HepG2 (cell line): Measurements from ENCODE around the gene MED25. TPM values are rescaled to one million over a fixed set of nuclear protein-coding genes. Genes with fewer than 3 reads are reported as not detected.

Experiments
- AGO2 ChIP-seq: fragments of 200-400 bp; formaldehyde crosslinking; optimal IDR thresholded peaks from 2 replicates; pipeline ENCODE3; 2017; ENCODE audit warnings: mild to moderate bottlenecking, low read depth, low read length, moderate library complexity
- AHR ChIP-seq: IDR thresholded peaks from 2 replicates; pipeline ENCODE4 v1.6.1; 2018; ENCODE audit warnings: missing genetic modification reagents, missing compliant biosample characterization
- EZH2 ChIP-seq: conservative IDR thresholded peaks from 2 replicates; pipeline ENCODE4 v1.6.1; 2012; ENCODE audit warnings: mild to moderate bottlenecking, low read depth, low read length, moderate library complexity
- FIP1L1 ChIP-seq: fragments of 200-400 bp; formaldehyde crosslinking; IDR thresholded peaks from 2 replicates; pipeline ENCODE4 v1.6.1; 2018; ENCODE audit warnings: low read depth, mild to moderate bottlenecking, low read length, moderate library complexity, borderline replicate concordance; ENCODE audit not compliant: insufficient read depth
- FOXP1 ChIP-seq, 2 experiments: fragments of 450-650 bp in 1 of 2; IDR thresholded peaks; 2 replicates each; pipeline ENCODE4 v1.6.1; 2017 to 2018; ENCODE audit warnings: antibody characterized with exemption in 1 of 2
- GATA4 ChIP-seq: sonication (generic); IDR thresholded peaks from 2 replicates; pipeline ENCODE4 v1.6.1; 2016; ENCODE audit warnings: antibody characterized with exemption, low read depth, borderline replicate concordance
- HNF4G ChIP-seq, 2 experiments: sonication (generic) in 1 of 2; formaldehyde crosslinking in 1 of 2; IDR thresholded peaks; 2 replicates each; pipeline versions ENCODE4 v1.4.0 to v1.6.1; 2011 to 2020; ENCODE audit warnings: borderline replicate concordance in 2 of 2, low read depth in 2 of 2, mild to moderate bottlenecking in 2 of 2, low read length in 1 of 2, missing genetic modification reagents in 1 of 2, moderate library complexity in 1 of 2
- KDM5A ChIP-seq: fragments of 200-600 bp; sonication (generic); IDR thresholded peaks from 2 replicates; pipeline ENCODE4 v1.7.0; 2018; ENCODE audit warnings: antibody characterized with exemption, mild to moderate bottlenecking, low read length, borderline replicate concordance
- KLF6 ChIP-seq: IDR thresholded peaks from 2 replicates; pipeline ENCODE4 v1.8.0; 2016; ENCODE audit warnings: missing biosample characterization, missing genetic modification reagents
- SAFB2 ChIP-seq: sonication (generic); formaldehyde crosslinking; IDR thresholded peaks from 2 replicates; pipeline ENCODE4 v1.5.1; 2020; ENCODE audit warnings: missing genetic modification reagents, low read depth, mild to moderate bottlenecking, borderline replicate concordance
- ZBTB21 ChIP-seq: sonication (generic); formaldehyde crosslinking; IDR thresholded peaks from 2 replicates; pipeline ENCODE4 v1.4.0; 2020; ENCODE audit warnings: missing genetic modification reagents
- ZNF12 ChIP-seq: sonication (generic); formaldehyde crosslinking; IDR thresholded peaks from 2 replicates; pipeline ENCODE4 v1.5.0; 2020; ENCODE audit warnings: missing genetic modification reagents
- ZNF251 ChIP-seq: sonication (generic); formaldehyde crosslinking; IDR thresholded peaks from 2 replicates; pipeline ENCODE4 v1.9.0; 2021; ENCODE audit warnings: mild to moderate bottlenecking, missing genetic modification reagents
- ZNF33A ChIP-seq: sonication (generic); formaldehyde crosslinking; IDR thresholded peaks from 2 replicates; pipeline ENCODE4 v1.5.1; 2020; ENCODE audit warnings: missing genetic modification reagents, mild to moderate bottlenecking, moderate library complexity, borderline replicate concordance
- ZNF589 ChIP-seq: sonication (generic); formaldehyde crosslinking; conservative IDR thresholded peaks from 2 replicates; pipeline ENCODE4 v1.8.0; 2022; ENCODE audit warnings: mild to moderate bottlenecking, moderate library complexity, missing genetic modification reagents
- ZNF644 ChIP-seq: IDR thresholded peaks from 2 replicates; pipeline ENCODE4 v1.6.1; 2016; ENCODE audit warnings: low read depth
- ZNF75D ChIP-seq: sonication (generic); formaldehyde crosslinking; IDR thresholded peaks from 2 replicates; pipeline ENCODE4 v1.8.1; 2023; ENCODE audit warnings: missing genetic modification reagents, mild to moderate bottlenecking, borderline replicate concordance
- ZNF781 ChIP-seq: sonication (generic); formaldehyde crosslinking; IDR thresholded peaks from 2 replicates; pipeline ENCODE4 v1.5.1; 2020; ENCODE audit warnings: borderline replicate concordance, mild to moderate bottlenecking, missing genetic modification reagents; ENCODE audit errors: not compliant biosample characterization
- polyA plus RNA-seq, 8 experiments: library from polyadenylated mRNA; depleted of rRNA in 3 of 8; stranded (reverse) in 7 of 8; unstranded in 1 of 8; fragments of >200 nt; fragmentation: Illumina TruSeq in 4 of 8; extraction: Trizol in 4 of 8; gene quantifications; 2 replicates each; pipeline versions ENCODE4 v1.2.1 to v1.2.3, GENCODE V29; 2011 to 2016; ENCODE audit warnings: low read depth in 4 of 8, missing spikeins in 1 of 8, mixed read lengths in 1 of 8; ENCODE audit not compliant: insufficient read depth in 1 of 8
- total RNA-seq, 5 experiments: library from RNA; depleted of rRNA; stranded (reverse); fragments of >200 nt; fragmentation: Illumina TruSeq; extraction: Trizol; gene quantifications; 2 replicates each; pipeline ENCODE4 v1.2.3, GENCODE V29; 2016; ENCODE audit warnings: low read depth in 1 of 5
- TF ChIP-seq, protein P1 (sequence below): sonication (generic); formaldehyde crosslinking; IDR thresholded peaks from 2 replicates; pipeline ENCODE4 v1.4.0; 2020; ENCODE audit warnings: mild to moderate bottlenecking, missing genetic modification reagents, borderline replicate concordance
- TF ChIP-seq, protein P2 (sequence below): sonication (generic); formaldehyde crosslinking; IDR thresholded peaks from 2 replicates; pipeline ENCODE4 v1.8.1; 2023; ENCODE audit warnings: mild to moderate bottlenecking, missing genetic modification reagents
- TF ChIP-seq, protein P3 (sequence below): sonication (generic); formaldehyde crosslinking; IDR thresholded peaks from 2 replicates; pipeline ENCODE4 v1.8.0; 2022; ENCODE audit warnings: low read depth, missing genetic modification reagents

Gene MED25
- total and polyA plus RNA-seq, 2 of the 13 experiments (the other 11 are each of a cell fraction or from before 2014, with no cell fraction given), result 11.1 to 15.1 TPM

DNA sequence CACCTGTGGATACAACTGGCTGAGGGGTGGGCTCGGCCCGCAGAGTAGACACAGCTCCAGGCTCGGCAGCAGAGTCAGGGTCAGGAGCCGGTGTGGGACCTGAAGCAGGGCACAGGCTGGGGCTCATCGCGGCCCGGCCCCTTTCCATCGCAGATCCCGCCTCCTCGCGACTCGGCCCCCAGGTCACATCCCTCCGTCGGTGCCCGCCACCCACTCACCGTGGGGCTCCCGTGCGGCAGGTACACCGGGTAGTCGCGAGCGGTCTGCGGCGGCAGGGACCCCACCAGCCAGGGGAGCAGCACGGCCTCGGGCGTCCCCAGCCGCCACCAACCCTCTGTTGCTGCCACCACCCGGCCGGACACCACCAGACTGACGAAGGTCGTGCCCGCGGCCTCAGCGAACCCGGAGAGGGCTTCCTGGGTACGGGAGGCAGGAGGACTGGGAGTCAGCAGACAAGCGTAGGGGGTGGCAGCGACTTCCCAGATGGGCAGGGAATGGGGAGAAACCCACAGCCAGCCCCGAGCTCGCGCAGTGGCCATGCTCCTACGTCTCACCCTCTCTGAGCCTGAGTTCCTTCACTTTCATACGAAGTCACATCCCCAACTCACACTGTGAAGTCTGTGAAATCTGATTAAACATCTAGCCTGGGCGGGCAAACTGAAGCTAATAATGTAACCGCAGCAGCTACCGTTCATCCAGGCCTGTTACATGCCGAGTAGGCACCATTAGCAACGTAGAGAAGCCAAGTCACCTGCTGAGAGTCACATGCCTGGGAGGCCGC lies 8.7 kb upstream of the MED25 start (continued):
- TF ChIP-seq ZNF251 (no peak), ZNF12 (CRISPR knock-in tag) (no peak), ZNF781 (CRISPR knock-in tag) (peak; percentile 2), ZNF589 (CRISPR knock-in tag) (no peak), ZNF33A (no peak), GATA4 (no peak), AHR (CRISPR knock-in tag) (peak; percentile 54; the same call in 1 of the 2 replicates), SAFB2 (CRISPR knock-in tag) (no peak), ZBTB21 (CRISPR knock-in tag) (no peak), KLF6 (CRISPR knock-in tag) (no peak), FIP1L1 (no peak), KDM5A (no peak), ZNF75D (no peak), ZNF644 (CRISPR knock-in tag) (no peak), FOXP1 (IDR thresholded peaks at IDR 0.05) (no peak), FOXP1 (CRISPR knock-in tag; IDR thresholded peaks at IDR 0.05) (no peak), AGO2 (no peak), EZH2 (no peak), HNF4G (IDR thresholded peaks at IDR 0.05; ENCODE audit: borderline replicate concordance, low read depth, low read length) (no peak), HNF4G (CRISPR knock-in tag; IDR thresholded peaks at IDR 0.05; ENCODE audit: borderline replicate concordance, low read depth) (no peak)
- TF ChIP-seq, protein P1, sequence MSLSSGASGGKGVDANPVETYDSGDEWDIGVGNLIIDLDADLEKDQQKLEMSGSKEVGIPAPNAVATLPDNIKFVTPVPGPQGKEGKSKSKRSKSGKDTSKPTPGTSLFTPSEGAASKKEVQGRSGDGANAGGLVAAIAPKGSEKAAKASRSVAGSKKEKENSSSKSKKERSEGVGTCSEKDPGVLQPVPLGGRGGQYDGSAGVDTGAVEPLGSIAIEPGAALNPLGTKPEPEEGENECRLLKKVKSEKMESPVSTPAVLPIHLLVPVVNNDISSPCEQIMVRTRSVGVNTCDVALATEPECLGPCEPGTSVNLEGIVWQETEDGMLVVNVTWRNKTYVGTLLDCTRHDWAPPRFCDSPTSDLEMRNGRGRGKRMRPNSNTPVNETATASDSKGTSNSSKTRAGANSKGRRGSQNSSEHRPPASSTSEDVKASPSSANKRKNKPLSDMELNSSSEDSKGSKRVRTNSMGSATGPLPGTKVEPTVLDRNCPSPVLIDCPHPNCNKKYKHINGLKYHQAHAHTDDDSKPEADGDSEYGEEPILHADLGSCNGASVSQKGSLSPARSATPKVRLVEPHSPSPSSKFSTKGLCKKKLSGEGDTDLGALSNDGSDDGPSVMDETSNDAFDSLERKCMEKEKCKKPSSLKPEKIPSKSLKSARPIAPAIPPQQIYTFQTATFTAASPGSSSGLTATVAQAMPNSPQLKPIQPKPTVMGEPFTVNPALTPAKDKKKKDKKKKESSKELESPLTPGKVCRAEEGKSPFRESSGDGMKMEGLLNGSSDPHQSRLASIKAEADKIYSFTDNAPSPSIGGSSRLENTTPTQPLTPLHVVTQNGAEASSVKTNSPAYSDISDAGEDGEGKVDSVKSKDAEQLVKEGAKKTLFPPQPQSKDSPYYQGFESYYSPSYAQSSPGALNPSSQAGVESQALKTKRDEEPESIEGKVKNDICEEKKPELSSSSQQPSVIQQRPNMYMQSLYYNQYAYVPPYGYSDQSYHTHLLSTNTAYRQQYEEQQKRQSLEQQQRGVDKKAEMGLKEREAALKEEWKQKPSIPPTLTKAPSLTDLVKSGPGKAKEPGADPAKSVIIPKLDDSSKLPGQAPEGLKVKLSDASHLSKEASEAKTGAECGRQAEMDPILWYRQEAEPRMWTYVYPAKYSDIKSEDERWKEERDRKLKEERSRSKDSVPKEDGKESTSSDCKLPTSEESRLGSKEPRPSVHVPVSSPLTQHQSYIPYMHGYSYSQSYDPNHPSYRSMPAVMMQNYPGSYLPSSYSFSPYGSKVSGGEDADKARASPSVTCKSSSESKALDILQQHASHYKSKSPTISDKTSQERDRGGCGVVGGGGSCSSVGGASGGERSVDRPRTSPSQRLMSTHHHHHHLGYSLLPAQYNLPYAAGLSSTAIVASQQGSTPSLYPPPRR, result no peak
- TF ChIP-seq, protein P2, sequence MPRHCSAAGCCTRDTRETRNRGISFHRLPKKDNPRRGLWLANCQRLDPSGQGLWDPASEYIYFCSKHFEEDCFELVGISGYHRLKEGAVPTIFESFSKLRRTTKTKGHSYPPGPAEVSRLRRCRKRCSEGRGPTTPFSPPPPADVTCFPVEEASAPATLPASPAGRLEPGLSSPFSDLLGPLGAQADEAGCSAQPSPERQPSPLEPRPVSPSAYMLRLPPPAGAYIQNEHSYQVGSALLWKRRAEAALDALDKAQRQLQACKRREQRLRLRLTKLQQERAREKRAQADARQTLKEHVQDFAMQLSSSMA (CRISPR knock-in tag), result no peak
- TF ChIP-seq, protein P3, sequence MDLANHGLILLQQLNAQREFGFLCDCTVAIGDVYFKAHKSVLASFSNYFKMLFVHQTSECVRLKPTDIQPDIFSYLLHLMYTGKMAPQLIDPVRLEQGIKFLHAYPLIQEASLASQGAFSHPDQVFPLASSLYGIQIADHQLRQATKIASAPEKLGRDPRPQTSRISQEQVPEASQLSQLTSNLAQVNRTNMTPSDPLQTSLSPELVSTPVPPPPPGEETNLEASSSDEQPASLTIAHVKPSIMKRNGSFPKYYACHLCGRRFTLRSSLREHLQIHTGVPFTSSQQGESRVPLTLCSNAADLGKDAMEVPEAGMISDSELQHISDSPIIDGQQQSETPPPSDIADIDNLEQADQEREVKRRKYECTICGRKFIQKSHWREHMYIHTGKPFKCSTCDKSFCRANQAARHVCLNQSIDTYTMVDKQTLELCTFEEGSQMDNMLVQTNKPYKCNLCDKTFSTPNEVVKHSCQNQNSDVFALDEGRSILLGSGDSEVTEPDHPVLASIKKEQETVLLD (CRISPR knock-in tag), result no peak
